GM21526 (cell line): ENCODE results near the gene SNX8.
A peak's percentile ranks its signal among the peaks of the same experiment; 100 is the strongest.

Experiments used
- ATAC-seq: cut with Tn5 transposase; IDR thresholded peaks from one replicate; pipeline ENCODE4 v1.9.1; 2021; ENCODE audit warnings: moderate library complexity; ENCODE audit not compliant: unreplicated experiment, low FRiP score

The SNX8 gene

GRCh38 chr7:2266911-2267310, 47.3 kb downstream of the SNX8 start:
- no peak for ATAC-seq

GRCh38 chr7:2264158-2264557, 50.1 kb downstream of the SNX8 start:
- ATAC-seq, result no peak

- no peak for ATAC-seq
These were observed 51.1 kb downstream of the SNX8 start for GRCh38 chr7:2263176-2263575.

- ATAC-seq, result no peak
These were observed 52.6 kb downstream of the SNX8 start for GRCh38 chr7:2261611-2262010.

DNA sequence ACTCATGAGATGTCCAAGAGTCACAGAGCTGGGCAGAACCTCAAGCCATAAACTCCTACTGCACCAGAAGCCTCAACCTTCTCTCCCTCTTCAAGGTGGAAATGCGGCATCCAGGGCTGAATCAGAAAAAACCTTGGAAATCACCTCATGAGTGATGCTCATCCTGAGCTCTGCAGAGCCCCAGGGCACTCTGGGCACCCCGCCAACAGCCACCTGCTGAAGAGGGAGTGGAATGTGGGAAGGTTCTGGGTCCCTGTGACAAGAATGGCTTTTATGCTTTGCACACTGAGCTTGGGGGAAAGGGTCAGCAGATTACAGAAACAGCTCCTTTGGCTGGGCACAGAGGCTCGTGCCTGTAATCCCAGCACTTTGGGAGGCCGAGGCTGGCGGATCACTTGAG, 53.4 kb downstream of the SNX8 start:
- ATAC-seq, result no peak

DNA sequence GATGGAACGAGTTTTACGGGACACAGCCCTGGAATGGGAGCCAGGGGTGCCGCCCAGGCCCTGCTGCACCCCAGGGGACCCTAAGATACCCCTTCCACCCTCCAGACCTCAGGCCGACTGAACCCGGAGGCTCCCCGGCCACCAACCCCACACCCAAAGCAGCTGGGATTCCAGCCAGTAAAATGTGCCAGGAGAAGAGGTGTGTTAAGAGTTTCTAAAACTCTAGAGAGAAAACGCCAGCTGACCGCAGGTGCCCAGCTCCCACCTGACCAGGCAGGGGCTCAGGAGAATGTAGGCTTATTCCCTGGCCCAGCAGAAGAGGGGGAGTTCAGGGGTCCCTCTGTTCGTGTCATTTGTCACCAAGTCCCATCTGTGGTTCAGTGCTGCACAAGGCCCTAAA, 54.8 kb downstream of the SNX8 start:
- ATAC-seq, result no peak

DNA sequence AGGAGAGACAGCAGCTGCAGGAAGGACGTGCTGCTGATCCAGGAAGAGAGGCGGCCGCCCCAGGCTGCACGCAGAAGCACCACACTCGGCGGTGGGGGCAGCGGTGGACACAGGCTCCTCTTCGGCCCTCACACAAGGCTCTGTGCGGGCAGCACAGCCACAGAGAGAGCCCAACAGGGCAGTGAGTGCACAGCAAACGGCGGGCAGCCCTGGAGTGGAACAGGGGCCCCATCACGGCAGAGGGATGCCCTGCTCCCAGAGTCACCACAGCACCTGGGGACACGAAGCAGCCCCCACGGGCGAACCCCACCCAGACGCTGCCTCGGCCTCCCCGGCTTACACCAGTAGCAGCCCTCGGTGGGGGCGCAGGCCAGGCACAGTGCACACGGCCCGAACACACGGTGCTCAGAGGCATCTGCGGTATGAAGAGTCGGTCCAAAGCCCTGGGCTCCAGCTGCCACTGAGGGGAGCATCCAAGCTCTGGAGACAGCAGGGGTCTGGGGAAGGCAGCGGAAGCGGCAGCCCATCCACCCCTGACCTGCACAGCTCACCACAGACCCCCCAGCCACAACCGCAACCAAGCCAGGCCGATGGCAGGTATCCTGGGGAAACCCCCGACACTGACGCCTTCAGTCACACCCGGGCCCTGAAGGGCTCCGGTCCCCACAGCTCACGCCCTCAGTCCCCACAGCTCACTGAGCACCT, 55.4 kb downstream of the SNX8 start:
- peak; percentile 47 for ATAC-seq

GRCh38 chr7:2257651-2258050, 56.6 kb downstream of the SNX8 start:
- ATAC-seq, result no peak

GRCh38 chr7:2257046-2257551, 57.1 kb downstream of the SNX8 start:
- ATAC-seq, result no peak

GRCh38 chr7:2256306-2257045, 57.8 kb downstream of the SNX8 start:
- no peak for ATAC-seq

DNA sequence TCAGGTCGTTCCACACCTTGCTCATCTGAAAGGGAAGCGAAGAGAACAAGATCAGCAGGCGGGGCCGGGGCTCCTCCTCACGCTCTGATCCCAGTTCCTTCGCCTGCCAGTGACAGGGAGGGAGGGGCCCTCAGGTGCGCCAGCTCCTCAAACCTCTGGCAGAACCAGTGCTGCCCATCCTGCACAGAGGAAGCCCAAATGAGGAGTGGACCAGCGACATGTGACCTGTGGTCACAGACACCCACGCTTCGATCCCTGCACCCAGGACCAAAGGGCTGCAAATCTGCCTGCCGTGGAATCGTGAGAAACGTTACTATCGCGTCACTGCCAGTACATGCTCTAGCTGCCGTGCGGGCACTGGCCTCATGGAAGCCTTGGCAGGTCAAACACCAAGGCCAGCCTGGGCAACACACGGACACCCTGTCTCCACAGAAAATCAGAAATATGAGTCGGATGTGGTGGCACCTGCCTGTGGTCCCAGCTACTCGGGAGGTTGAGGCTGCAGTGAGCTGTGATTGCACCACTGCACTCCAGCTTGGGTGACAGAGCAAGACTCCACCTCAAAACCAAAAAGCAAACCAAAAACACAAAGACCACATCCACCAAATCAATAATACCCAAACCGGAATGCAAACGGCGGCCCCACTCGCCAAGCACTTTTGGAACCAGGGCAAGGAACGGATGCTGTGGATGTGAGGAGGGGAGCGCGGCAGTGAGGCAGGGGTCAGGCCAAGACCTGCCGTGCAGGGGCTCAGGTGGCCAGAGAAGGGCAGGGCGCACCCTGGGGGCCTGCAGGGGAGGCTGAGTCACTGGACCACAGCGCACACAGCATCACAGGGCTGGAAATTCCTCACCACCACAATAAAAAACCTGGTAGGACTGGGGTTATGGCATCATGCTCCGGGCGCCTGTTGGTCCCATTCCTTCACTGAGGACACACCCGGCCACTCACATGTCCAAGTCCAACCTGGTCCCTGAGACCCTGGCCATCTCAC, 58.8 kb downstream of the SNX8 start:
- no peak for ATAC-seq

DNA sequence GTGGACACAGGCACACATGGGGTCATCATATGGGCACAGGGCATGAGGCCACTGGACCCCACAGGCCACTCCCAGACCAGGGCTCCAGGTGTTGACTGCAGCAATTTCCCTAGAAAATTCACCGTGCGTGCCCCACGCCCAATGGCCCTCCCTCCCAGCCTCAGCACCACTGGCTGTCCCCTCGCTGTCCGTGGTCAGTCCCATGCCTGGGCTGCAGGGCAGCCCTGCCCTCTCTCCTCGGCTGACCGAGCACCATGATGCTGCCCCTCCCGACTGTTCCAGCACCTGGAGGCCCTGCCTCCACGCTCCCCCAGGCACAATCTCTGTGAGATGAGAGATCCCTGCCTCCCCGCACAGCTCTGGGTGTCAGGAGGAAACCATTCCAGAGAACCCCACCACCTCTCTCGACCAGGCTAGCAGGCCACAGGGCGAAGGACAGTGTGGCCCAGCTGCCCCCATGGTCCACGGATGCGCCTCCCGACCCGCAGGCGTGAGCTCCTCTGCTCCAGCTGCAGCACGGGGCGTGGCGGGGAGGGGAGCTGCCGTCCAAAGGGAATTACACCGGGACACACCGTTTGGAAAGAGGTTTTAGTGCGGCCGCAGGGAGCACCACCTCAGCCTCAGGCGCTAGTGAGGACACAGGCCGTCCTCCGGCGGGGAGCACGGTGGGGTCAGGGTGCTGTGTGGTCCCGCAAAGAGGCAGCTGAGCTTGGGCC, 59.7 kb downstream of the SNX8 start:
- no peak for ATAC-seq

- no peak for ATAC-seq
These were observed 60.6 kb downstream of the SNX8 start for GRCh38 chr7:2253525-2254244.

- no peak for ATAC-seq
These were observed 61.2 kb downstream of the SNX8 start for GRCh38 chr7:2253021-2253420.

DNA sequence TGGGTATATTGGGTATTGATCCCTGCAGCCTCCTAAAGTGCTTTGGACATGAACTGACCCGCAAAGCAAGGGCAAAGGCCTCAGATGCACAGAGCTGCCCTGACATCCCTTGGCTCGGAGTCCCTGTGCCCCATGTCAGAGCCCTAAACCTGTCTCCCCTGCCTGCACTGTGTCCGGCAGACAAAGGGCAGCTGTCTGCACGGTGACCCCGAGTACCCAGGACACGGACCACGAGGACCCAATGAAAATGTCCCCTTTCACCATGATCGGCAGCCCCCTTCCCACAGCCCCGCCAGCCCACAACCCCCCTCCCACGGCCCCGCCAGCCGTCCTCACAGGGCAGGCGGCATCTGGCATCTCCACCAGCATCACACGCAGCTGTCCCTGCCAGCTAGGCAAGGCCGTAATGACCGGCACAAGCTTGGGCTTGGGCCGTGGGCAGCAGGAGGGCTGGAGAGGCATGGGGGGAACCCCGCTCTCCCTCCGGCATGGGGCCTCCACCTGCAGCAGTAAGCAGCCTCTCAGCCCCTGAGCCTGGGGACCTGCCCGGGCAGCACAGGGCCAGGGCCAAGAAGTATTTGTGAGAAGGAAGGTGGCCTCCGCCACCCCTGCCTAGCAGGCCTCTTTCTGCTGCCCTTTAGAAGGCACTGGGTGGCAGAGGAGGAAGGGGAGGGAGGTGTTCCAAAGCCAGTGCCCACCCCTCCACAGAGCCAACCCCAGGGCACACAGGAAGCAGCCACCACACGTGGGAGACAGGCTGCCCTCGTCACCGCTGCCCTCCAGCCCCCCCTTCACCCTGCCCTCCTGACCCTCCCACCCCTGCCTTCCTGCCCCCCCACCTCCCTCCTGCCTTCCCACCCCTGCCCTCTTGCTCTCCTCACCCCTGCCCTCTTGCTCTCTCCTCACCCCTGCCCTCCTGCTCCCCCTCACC, 62.1 kb downstream of the SNX8 start:
- no peak for ATAC-seq

DNA sequence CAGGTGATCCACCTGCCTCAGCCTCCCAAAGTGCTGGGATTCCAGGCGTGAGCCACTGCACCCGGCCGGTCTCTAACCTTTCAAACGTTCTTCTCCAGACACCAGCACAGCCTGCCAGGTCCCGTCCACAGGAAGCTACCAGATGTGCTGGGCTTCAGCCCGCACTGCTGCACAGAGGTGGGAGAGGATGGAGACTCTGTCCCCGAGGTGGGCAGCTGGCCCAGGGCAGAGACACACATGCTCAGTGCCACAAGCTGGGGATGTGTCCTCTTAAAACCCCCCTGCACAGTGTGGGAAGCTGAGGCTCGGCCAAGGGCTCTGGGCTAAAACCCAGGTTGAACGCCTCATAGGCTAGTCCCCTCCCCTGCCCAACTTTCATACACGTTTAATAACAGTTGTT, 62.9 kb downstream of the SNX8 start:
- no peak for ATAC-seq

- no peak for ATAC-seq
These were observed 64.4 kb downstream of the SNX8 start for GRCh38 chr7:2249744-2250323.
